Neural cell (in vitro differentiated cells): ENCODE measurements around the gene NUDT3.

ENCODE experiments used
- EP300 ChIP-seq: fragments of 450-650 bp; conservative IDR thresholded peaks from 2 replicates; pipeline ENCODE4 v1.6.1; 2014; ENCODE audit warnings: antibody characterized with exemption, mild to moderate bottlenecking, moderate library complexity; ENCODE audit not compliant: poor library complexity, severe bottlenecking
- RAD21 ChIP-seq: fragments of 450-650 bp; conservative IDR thresholded peaks from 2 replicates; pipeline ENCODE4 v1.6.1; 2014; ENCODE audit warnings: antibody characterized with exemption, mild to moderate bottlenecking, moderate library complexity
- SMC3 ChIP-seq: fragments of 450-650 bp; conservative IDR thresholded peaks from 2 replicates; pipeline ENCODE4 v1.6.1; 2014; ENCODE audit warnings: antibody characterized with exemption, mild to moderate bottlenecking, moderate library complexity; ENCODE audit not compliant: poor library complexity
- TAF1 ChIP-seq: IDR thresholded peaks from 2 replicates; pipeline ENCODE4 v1.6.1; 2012; ENCODE audit warnings: low read depth
- TF ChIP-seq, protein P1 (sequence below): fragments of 450-650 bp; IDR thresholded peaks from 2 replicates; pipeline ENCODE4 v1.5.1; 2014; ENCODE audit warnings: antibody characterized with exemption, mild to moderate bottlenecking, moderate library complexity; ENCODE audit not compliant: poor library complexity, severe bottlenecking

DNA sequence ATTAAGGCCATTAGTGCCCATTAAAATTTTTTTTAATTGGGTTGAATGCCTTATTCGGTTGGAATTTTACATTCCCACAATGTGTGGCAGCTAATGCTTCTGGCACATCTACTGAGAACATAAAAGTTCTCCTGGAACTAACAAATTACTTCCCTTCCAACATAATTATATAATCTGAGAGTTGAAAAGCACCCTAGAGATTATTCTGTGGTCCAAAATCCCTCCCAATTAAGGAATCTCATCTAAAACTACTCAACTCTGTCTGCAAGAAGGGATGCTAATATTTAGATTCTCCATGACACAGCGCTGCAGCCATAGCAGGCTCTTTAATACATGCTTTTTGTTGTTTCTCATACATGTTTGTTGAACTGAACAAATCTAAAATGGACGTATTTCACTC, 4.0 kb downstream of the NUDT3 start:
- TF ChIP-seq, protein P1, sequence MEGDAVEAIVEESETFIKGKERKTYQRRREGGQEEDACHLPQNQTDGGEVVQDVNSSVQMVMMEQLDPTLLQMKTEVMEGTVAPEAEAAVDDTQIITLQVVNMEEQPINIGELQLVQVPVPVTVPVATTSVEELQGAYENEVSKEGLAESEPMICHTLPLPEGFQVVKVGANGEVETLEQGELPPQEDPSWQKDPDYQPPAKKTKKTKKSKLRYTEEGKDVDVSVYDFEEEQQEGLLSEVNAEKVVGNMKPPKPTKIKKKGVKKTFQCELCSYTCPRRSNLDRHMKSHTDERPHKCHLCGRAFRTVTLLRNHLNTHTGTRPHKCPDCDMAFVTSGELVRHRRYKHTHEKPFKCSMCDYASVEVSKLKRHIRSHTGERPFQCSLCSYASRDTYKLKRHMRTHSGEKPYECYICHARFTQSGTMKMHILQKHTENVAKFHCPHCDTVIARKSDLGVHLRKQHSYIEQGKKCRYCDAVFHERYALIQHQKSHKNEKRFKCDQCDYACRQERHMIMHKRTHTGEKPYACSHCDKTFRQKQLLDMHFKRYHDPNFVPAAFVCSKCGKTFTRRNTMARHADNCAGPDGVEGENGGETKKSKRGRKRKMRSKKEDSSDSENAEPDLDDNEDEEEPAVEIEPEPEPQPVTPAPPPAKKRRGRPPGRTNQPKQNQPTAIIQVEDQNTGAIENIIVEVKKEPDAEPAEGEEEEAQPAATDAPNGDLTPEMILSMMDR = no peak
- TF ChIP-seq SMC3 (no peak), EP300 (no peak), RAD21 (no peak), TAF1 (no peak)
